HG03558 (cell line): ENCODE data around the gene SCRN3.
"Not testable (repeated sequence)": the region's sequence is repeated elsewhere in the genome, so short reads cannot be mapped to it uniquely, and the experiment has no call there.

Experiments used
- ATAC-seq: cut with Tn5 transposase; IDR thresholded peaks from one replicate; pipeline ENCODE4 v1.9.1; 2021; ENCODE audit warnings: moderate number of reproducible peaks; ENCODE audit not compliant: unreplicated experiment; ENCODE audit errors: extremely low read depth

Gene SCRN3

DNA sequence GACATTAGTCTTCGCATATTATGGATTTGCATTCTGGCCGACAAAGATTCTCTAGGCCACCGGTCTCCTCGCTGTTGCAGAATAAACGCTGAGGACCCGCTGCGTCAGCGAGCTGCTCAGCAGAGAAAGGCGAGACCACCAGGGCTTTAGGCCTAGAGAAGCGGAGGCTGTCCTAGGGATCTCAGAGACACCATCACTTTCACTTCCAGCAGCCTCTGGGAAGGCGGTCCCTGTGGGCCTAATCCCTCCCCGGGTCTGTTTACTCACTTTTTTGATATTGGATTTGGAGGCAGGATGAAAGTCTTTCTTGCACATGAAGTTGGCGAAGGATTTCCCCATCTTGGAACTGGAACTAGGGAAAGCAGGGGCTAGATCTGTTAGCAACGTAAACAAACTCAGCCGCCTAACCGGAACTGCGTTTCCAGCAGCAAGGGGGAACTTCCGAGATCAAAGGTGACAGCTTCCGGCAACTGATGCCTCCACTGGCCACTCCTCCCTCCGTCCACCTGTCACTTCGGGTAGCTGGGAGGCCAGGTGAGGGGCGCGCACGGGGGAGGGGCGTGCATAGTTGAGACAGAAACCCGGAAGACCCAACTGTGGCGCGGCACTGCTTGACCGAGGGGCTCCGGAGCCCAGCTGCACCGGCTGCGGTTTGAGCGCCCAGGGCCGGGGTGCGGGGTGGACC is at the start of gene SCRN3:
Gene SCRN3, plus strand, starts transcription at position 447 of the 685 bp plus-strand sequence. CDS start 2,554 bp downstream, outside the sequence.
- peak; percentile 60 for ATAC-seq

DNA sequence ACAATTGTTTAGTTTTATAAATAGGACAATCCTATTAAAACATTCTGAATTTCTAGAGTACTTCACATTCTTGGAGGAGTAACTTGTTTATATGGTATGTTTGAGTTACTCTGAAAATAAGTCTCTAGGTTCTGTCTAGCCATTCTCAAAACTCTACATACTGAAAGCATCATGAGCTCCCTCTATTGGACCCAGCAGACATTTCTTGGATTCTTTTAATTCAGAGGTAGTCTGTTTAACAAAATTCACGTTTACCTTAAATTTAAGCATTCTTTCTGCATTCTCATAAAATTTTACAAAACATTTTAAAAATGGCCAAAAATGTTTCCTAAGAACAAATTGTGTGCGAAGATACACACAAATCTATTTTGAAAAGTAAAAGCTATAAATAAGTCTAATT is 45.5 kb upstream of the SCRN3 start:
- no peak for ATAC-seq

DNA sequence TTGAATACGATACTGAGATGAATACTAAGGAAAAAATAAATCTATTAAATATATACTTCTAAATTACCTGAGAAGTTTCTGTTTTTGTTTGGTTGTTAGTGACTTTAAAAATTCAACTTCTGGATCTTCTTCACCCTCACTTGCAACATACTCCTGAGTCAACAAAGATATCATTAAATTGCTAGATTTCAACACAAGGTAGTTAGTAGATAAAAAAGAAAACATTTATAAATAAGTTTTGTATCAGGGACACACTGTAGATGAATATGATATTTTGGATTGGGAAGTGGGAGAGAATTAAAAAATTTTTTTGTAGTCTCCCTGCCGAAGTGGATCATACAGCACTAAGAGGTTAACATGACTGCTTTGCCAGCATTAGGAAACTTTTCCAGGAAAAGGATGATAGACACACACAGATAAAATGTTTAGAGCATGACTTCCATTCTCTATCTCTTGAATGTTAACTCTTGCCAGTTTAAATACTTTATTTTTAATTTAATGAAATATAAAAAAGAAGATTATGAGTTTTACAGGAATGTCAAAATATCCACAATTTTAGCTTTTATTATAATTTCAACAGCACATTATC is 44.8 kb upstream of the SCRN3 start:
- no peak for ATAC-seq

DNA sequence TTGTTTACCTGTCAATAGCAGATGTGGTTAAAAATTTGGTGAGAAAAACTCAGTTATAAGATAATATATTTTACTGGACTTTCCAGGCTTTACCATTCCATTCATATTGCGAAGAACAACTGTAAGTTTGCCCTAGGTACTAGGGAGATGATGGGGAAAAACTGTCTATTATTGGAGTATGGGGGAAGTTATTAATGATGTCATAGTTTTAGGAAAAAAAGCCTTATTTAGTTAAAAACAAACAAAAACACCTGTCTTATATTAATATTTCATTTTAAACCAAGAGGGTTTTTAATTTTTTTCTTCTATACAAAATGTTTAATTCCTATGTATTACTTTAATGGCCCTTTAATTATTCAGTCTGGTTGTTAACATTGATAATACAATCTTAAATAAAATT is 42.5 kb upstream of the SCRN3 start:
- no peak for ATAC-seq

GRCh38 chr2:174356347-174356746 is 39.2 kb upstream of the SCRN3 start:
- no peak for ATAC-seq

DNA sequence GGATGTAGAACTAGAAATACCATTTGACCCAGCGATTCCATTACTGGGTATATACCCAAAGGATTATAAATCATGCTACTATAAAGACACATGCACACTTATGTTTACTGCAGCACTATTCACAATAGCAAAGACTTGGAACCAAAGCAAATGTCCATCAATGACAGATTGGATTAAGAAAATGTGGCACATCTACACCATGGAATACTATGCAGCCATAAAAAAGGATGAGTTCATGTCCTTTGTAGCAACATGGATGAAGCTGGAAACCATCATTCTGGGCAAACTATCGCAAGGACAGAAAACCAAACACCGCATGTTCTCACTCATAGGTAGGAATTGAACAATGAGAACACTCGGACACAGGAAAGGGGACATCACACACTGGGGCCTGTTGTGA is 35.9 kb upstream of the SCRN3 start:
- ATAC-seq = not testable (repeated sequence)

- no peak for ATAC-seq
These were observed 32.6 kb upstream of the SCRN3 start for GRCh38 chr2:174362949-174363348.

DNA sequence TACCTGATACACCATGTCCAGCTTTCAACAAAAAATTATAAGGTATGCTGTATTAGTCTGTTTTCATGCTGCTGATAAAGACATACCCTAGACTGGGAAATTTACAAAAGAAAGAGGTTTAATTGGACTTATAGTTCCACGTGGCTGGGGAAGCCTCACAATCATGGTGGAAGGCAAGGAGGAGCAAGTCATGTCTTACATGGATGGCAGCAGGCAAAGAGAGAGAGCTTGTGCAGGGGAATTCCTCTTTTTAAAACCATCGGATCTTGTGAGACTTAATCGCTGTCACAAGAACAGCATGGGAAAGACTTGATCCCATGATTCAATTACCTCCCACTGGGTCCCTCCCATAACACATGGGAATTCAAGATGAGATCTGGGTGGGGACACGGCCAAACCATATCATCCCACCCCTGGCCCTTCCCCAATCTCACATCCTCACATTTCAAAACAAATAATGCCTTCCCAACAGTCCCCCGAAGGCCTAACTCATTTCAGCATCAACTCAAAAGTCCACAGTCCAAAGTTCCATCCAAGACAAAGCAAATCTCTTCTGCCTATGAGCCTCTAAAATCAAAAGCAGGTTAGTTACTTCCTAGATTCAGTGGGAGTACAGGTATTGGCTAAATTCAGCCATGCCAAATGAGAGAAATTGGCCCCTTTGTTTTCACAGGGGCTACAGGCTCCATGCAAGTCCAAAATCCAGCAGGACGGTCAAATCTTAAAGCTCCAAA is 31.9 kb upstream of the SCRN3 start:
- ATAC-seq = not testable (repeated sequence)

DNA sequence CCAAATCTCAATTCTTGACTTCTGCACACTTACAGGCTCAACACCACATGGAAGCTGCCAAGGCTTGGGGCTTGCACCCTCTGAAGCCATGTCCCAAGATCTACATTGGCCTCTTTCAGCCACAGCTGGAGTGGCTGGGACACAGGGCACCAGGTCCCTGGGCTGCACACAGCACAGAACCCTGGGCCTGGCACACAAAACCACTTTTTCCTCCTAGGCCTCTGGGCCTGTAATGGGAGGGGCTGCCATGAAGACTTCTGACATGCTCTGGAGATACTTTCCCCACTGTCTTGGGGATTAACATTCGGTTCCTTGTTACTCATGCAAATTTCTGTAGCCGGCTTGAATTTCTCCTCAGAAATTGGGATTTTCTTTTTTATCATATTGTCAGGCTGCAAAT is 30.9 kb upstream of the SCRN3 start:
- no peak for ATAC-seq

GRCh38 chr2:174365571-174365970 is 30.0 kb upstream of the SCRN3 start:
- no peak for ATAC-seq

- ATAC-seq = no peak
These were observed 26.8 kb upstream of the SCRN3 start for GRCh38 chr2:174368691-174369090.

GRCh38 chr2:174376967-174377366 is 18.6 kb upstream of the SCRN3 start:
- ATAC-seq = no peak

- ATAC-seq = no peak
These were observed 11.7 kb upstream of the SCRN3 start for GRCh38 chr2:174383796-174384195.

GRCh38 chr2:174385201-174385600 is 10.3 kb upstream of the SCRN3 start:
- ATAC-seq = no peak

- ATAC-seq = not testable (repeated sequence)
These were observed 6.8 kb upstream of the SCRN3 start for GRCh38 chr2:174388706-174389105.

GRCh38 chr2:174389542-174389941 is 6.0 kb upstream of the SCRN3 start:
- no peak for ATAC-seq

GRCh38 chr2:174390303-174390702 is 5.2 kb upstream of the SCRN3 start:
- ATAC-seq = not testable (repeated sequence)

DNA sequence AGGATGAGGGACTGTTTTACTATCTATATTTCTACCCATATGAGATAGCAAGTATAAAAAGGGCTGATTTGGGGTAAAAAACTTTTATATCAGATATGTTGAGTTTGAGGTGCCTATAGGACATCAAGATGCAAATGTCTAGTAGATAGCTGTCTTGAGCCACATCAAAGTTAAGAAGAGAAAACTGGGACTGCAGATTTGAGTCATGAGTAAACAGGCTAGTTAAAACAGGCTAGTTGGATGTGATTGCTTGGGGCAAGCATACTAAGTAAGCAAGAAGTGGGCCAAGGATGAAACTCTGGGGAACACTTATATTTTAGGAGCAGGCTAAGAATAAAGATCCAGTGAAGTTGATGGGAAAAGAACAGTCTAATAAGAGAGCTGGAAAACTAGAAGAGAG is 2.8 kb upstream of the SCRN3 start:
- ATAC-seq = no peak

DNA sequence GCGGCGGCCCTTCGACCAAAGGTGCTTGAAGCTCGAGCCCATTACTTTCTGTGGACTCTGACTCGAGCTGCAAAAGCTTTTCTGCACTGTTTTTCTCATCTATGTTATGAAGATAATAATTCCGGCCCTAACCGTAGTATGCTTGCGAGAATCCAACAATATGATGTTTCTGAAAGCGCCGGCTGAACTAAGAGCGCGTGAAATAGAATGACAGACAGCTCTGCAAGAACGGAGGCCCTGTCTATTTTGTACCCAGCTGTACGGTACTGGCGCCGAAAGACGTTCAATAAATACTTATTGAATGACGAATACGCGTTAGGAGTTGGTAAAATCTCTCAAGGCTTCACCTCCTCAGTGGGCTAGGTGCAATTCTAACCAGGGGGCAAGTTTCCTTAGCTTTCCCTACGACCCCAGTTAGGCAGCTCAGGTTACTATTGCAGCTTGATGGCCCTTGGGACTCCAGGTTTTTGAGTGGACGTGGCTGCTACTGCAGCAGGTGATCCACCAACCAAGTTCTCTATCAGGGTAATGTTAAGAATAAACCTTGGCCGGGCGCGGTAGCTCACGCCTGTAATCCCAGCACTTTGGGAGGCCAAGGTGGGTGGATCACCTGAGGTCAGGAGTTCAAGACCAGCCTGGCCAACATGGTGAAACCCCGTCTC is 570 bp downstream of the SCRN3 start:
- peak; percentile 5 for ATAC-seq

DNA sequence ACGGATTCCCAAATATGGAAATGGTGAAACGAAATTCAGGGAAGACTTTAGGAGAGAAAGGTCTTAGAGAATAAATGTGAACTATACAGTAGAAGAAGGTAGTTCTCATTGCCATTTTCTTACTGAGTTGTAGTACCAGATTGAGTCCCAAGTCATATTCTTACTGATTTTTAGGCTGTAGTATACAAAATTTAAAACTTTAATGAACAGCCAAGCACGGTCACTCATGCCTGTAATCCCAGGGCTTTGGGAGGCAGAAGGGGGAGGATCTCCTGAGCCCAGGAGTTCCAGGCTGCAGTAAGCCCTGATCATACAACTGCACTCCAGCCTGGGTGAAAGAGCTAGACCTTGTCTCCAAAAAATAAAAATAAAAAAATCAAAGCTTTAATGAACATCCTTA is 2.2 kb downstream of the SCRN3 start:
- ATAC-seq = no peak

GRCh38 chr2:174399171-174399570 is 3.6 kb downstream of the SCRN3 start:
- ATAC-seq = no peak
